C1 segment of cervical spinal cord (tissue), 14 donors: ENCODE results near the gene RABGGTA.
A peak's percentile ranks its signal among the peaks of the same experiment; 100 is the strongest.
"Not testable (repeated sequence)": the region's sequence is repeated elsewhere in the genome, so short reads cannot be mapped to it uniquely, and the experiment has no call there.

Source experiments
- DNase-seq, 14 donors: peaks; one replicate each; lab custom pipeline; 2025; lab: John Stamatoyannopoulos, UW

RABGGTA gene

GRCh38 chr14:24261256-24261968 lies 10.0 kb downstream of the RABGGTA start:
- no peak for DNase-seq

- no peak for DNase-seq
These were observed 10.6 kb downstream of the RABGGTA start for GRCh38 chr14:24260780-24261157.

- DNase-seq, result no peak
These were observed 11.2 kb downstream of the RABGGTA start for GRCh38 chr14:24260026-24260779.

- DNase-seq, result no peak
These were observed 11.9 kb downstream of the RABGGTA start for GRCh38 chr14:24259282-24260025.

GRCh38 chr14:24258548-24259265 lies 12.7 kb downstream of the RABGGTA start:
- no peak for DNase-seq

GRCh38 chr14:24258119-24258518 lies 13.3 kb downstream of the RABGGTA start:
- DNase-seq, result no peak

GRCh38 chr14:24256960-24257359 lies 14.4 kb downstream of the RABGGTA start:
- no peak for DNase-seq

- no peak for DNase-seq
These were observed 15.3 kb downstream of the RABGGTA start for GRCh38 chr14:24255931-24256711.

GRCh38 chr14:24255438-24255837 lies 16.0 kb downstream of the RABGGTA start:
- no peak for DNase-seq

- no peak for DNase-seq
These were observed 16.6 kb downstream of the RABGGTA start for GRCh38 chr14:24254630-24255392.

GRCh38 chr14:24253936-24254335 lies 17.5 kb downstream of the RABGGTA start:
- DNase-seq, result no peak

- no peak for DNase-seq
These were observed 18.9 kb downstream of the RABGGTA start for GRCh38 chr14:24252289-24253124.

GRCh38 chr14:24251880-24252288 lies 19.5 kb downstream of the RABGGTA start:
- peak in 1 of 14 donors; percentile 11 for DNase-seq

- DNase-seq, result no peak
These were observed 21.0 kb downstream of the RABGGTA start for GRCh38 chr14:24250354-24250753.

- DNase-seq, result no peak
These were observed 22.0 kb downstream of the RABGGTA start for GRCh38 chr14:24249230-24250021.

GRCh38 chr14:24247422-24247821 lies 24.0 kb downstream of the RABGGTA start:
- no peak for DNase-seq

- DNase-seq, result no peak
These were observed 24.6 kb downstream of the RABGGTA start for GRCh38 chr14:24246765-24247212.

GRCh38 chr14:24245350-24245749 lies 26.0 kb downstream of the RABGGTA start:
- not testable (repeated sequence) for DNase-seq
